HL-60/S4 (cell line): ENCODE results near the gene ALKBH1.
"Not testable (repeated sequence)": the region's sequence is repeated elsewhere in the genome, so short reads cannot be mapped to it uniquely, and the experiment has no call there.

Experiments
- in situ Hi-C: fragments of 300-500 bp; cut with MboI; formaldehyde crosslinking; loops from 2 replicates; pipeline ENCODE4 v1.14.3; 2022; ENCODE audit warnings: low sequenced_read_pairs

Gene ALKBH1

GRCh38 chr14:77674931-77675330, 32.9 kb downstream of the ALKBH1 start:
- in situ Hi-C loops, result no loop called here

- in situ Hi-C loops, result no loop called here
These were observed 34.6 kb downstream of the ALKBH1 start for GRCh38 chr14:77673193-77673592.

- in situ Hi-C loops, result no loop called here
These were observed 40.5 kb downstream of the ALKBH1 start for GRCh38 chr14:77667331-77667730.

- in situ Hi-C loops, result no loop called here
These were observed 44.5 kb downstream of the ALKBH1 start for GRCh38 chr14:77663293-77663692.

GRCh38 chr14:77661562-77661961, 46.3 kb downstream of the ALKBH1 start:
- in situ Hi-C loops, result not testable (repeated sequence)

- in situ Hi-C loops, result no loop called here
These were observed 47.1 kb downstream of the ALKBH1 start for GRCh38 chr14:77660754-77661153.

GRCh38 chr14:77659831-77660230, 48.0 kb downstream of the ALKBH1 start:
- in situ Hi-C loops, result no loop called here

- in situ Hi-C loops, result no loop called here
These were observed 50.5 kb downstream of the ALKBH1 start for GRCh38 chr14:77657280-77657679.

- in situ Hi-C loops, result no loop called here
These were observed 53.8 kb downstream of the ALKBH1 start for GRCh38 chr14:77654001-77654441.

GRCh38 chr14:77649326-77649725, 58.5 kb downstream of the ALKBH1 start:
- in situ Hi-C loops, result no loop called here

GRCh38 chr14:77648520-77649200, 59.2 kb downstream of the ALKBH1 start:
- in situ Hi-C loops, result no loop called here

GRCh38 chr14:77647853-77648252, 60.0 kb downstream of the ALKBH1 start:
- in situ Hi-C loops, result no loop called here

- in situ Hi-C loops, result no loop called here
These were observed 60.9 kb downstream of the ALKBH1 start for GRCh38 chr14:77646907-77647306.

GRCh38 chr14:77645520-77646230, 62.1 kb downstream of the ALKBH1 start:
- in situ Hi-C loops, result no loop called here

GRCh38 chr14:77642407-77642806, 65.4 kb downstream of the ALKBH1 start:
- in situ Hi-C loops, result no loop called here

GRCh38 chr14:77641534-77642341, 66.1 kb downstream of the ALKBH1 start:
- in situ Hi-C loops, result no loop called here

- in situ Hi-C loops, result no loop called here
These were observed 66.9 kb downstream of the ALKBH1 start for GRCh38 chr14:77640756-77641533.

- in situ Hi-C loops, result no loop called here
These were observed 69.1 kb downstream of the ALKBH1 start for GRCh38 chr14:77638771-77639171.

GRCh38 chr14:77635869-77636268, 72.0 kb downstream of the ALKBH1 start:
- in situ Hi-C loops, result not testable (repeated sequence)

GRCh38 chr14:77635466-77635865, 72.4 kb downstream of the ALKBH1 start:
- in situ Hi-C loops, result not testable (repeated sequence)

GRCh38 chr14:77630111-77630510, 77.7 kb downstream of the ALKBH1 start:
- in situ Hi-C loops, result no loop called here
